DOHH2 (cell line): Measurements from ENCODE around the gene HSPB7.
"Not testable (repeated sequence)": the region's sequence is repeated elsewhere in the genome, so short reads cannot be mapped to it uniquely, and the experiment has no call there.

Experiments
- H3F3A ChIP-seq: fragments of 200-600 bp; sonication (generic), shearing (Covaris generic); 2 replicates; pipeline ENCODE4 v1.6.0; 2016; ENCODE audit warnings: antibody characterized with exemption, mild to moderate bottlenecking; ENCODE audit not compliant: control insufficient read depth, insufficient read depth
- H3K27ac ChIP-seq: fragments of 200-600 bp; sonication (generic); 2 replicates; pipeline ENCODE4 v1.5.1; 2014; ENCODE audit warnings: low read depth, mild to moderate bottlenecking, low read length, moderate library complexity
- H3K27me3 ChIP-seq: fragments of 200-600 bp; sonication (generic); 2 replicates; pipeline ENCODE4 v1.6.1; 2014; ENCODE audit warnings: mild to moderate bottlenecking, low read length, mixed read lengths; ENCODE audit not compliant: control insufficient read depth
- H3K36me3 ChIP-seq: fragments of 200-600 bp; sonication (generic); 2 replicates; pipeline ENCODE4 v1.6.1; 2014; ENCODE audit warnings: mild to moderate bottlenecking, low read length, moderate library complexity, mixed read lengths; ENCODE audit not compliant: control insufficient read depth
- H3K4me1 ChIP-seq: fragments of 200-600 bp; sonication (generic); 2 replicates; pipeline ENCODE4 v1.6.1; 2014; ENCODE audit warnings: mild to moderate bottlenecking, low read length, mixed read lengths; ENCODE audit not compliant: control insufficient read depth
- H3K4me2 ChIP-seq: fragments of 200-600 bp; sonication (generic); 2 replicates; pipeline ENCODE4 v1.6.0; 2014; ENCODE audit warnings: mild to moderate bottlenecking, low read length, moderate library complexity
- H3K4me3 ChIP-seq: fragments of 200-600 bp; sonication (generic); 2 replicates; pipeline ENCODE4 v1.5.1; 2014; ENCODE audit warnings: mild to moderate bottlenecking, low read length, mixed read lengths
- H3K79me2 ChIP-seq: fragments of 200-600 bp; sonication (generic); 2 replicates; pipeline ENCODE4 v1.6.1; 2014; ENCODE audit warnings: mild to moderate bottlenecking, low read length, mixed read lengths; ENCODE audit not compliant: control insufficient read depth
- H3K9me2 ChIP-seq: fragments of 200-600 bp; sonication (generic); replicated peaks from 2 replicates; pipeline ENCODE4 v1.6.1; 2014; ENCODE audit warnings: mild to moderate bottlenecking, low read length, mixed read lengths; ENCODE audit not compliant: control insufficient read depth
- H3K9me3 ChIP-seq: fragments of 200-600 bp; sonication (generic); 2 replicates; pipeline ENCODE4 v1.6.1; 2014; ENCODE audit warnings: antibody characterized with exemption, low read length, mixed read lengths; ENCODE audit not compliant: control insufficient read depth, insufficient read depth
- H4K20me1 ChIP-seq: fragments of 200-600 bp; sonication (generic); 2 replicates; pipeline ENCODE4 v1.6.0; 2014; ENCODE audit warnings: low read depth, mild to moderate bottlenecking, antibody characterized with exemption, low read length, moderate library complexity; ENCODE audit not compliant: control insufficient read depth, insufficient read depth
- EZH2phosphoT487 ChIP-seq: fragments of 200-600 bp; sonication (generic); IDR thresholded peaks from 2 replicates; pipeline ENCODE4 v1.6.1; 2017; ENCODE audit warnings: borderline replicate concordance, mild to moderate bottlenecking, antibody characterized with exemption, low read length, moderate library complexity, mixed read lengths
- TF ChIP-seq, protein P1 (sequence below): fragments of 200-600 bp; sonication (generic); IDR thresholded peaks from one replicate; pipeline ENCODE4 v1.5.1; 2014; ENCODE audit warnings: antibody characterized with exemption, mild to moderate bottlenecking, low read depth, low read length; ENCODE audit not compliant: poor library complexity, severe bottlenecking

HSPB7 gene

DNA sequence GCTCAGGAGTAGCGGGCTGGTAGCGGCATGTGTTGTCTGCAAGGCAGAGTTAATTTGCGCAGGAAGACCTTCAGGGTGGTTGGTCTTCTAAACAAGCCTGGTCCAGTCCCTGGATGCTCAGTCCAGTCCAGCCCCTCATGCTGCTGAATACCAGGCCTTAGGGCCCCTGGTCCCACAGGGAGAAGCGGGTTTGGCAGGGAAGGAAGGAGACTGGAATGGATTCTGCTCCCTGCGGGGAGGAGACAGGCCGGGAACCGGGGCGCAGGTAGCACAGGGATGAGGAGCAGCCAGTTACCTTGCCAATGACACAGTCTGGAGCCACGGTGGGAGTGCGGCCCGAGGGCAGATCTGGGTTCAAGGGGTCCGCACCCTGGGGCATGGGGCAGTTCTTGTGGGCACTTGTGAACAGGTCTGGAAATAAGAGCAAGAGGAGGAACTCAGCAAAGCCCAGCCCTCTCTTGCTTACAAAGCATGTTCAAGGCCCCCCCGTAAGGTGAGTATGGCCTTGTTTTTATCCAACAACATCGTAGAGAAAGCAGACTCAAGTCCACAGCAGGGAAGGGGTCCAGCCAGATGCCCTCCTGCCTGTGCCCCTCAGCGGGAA lies 45.5 kb upstream of the HSPB7 start:
- no peaks in the 10 kb centered on the region for H3K36me3 ChIP-seq
- H3K4me1 ChIP-seq = no peaks in the 10 kb centered on the region
- H3K4me2 ChIP-seq = no peak overlapping the region
- H3K9me3 ChIP-seq = no peaks in the 10 kb centered on the region
- no peak overlapping the region for H3K4me3 ChIP-seq
- H3K27me3 ChIP-seq = peaks cover 7% of the 10 kb centered on the region
- no peaks in the 10 kb centered on the region for H3F3A ChIP-seq
- TF ChIP-seq, protein P1, sequence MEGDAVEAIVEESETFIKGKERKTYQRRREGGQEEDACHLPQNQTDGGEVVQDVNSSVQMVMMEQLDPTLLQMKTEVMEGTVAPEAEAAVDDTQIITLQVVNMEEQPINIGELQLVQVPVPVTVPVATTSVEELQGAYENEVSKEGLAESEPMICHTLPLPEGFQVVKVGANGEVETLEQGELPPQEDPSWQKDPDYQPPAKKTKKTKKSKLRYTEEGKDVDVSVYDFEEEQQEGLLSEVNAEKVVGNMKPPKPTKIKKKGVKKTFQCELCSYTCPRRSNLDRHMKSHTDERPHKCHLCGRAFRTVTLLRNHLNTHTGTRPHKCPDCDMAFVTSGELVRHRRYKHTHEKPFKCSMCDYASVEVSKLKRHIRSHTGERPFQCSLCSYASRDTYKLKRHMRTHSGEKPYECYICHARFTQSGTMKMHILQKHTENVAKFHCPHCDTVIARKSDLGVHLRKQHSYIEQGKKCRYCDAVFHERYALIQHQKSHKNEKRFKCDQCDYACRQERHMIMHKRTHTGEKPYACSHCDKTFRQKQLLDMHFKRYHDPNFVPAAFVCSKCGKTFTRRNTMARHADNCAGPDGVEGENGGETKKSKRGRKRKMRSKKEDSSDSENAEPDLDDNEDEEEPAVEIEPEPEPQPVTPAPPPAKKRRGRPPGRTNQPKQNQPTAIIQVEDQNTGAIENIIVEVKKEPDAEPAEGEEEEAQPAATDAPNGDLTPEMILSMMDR = no peak
- TF ChIP-seq EZH2phosphoT487 = no peak
- H4K20me1 ChIP-seq = no peaks in the 10 kb centered on the region
- H3K9me2 ChIP-seq = no peaks in the 10 kb centered on the region
- no peak overlapping the region for H3K27ac ChIP-seq
- H3K79me2 ChIP-seq = no peaks in the 10 kb centered on the region

DNA sequence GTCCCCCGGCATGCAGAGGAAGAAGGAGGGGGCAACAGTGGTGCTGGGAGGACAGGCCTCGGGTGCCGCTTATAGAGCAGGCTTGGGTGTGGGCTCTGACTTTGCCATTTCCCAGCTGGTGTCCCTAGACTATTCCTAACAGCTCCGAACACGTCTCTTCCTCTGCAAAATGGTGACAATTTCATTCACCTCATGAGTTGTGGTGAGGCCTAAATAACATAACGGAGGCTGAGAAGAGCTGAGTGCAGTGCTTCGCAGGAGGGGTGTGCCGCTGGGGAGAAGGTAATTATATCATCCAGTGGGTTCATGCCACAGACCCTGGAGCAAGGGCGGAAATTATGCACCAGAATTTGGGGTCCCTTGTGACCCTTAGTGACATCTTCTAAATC lies 44.8 kb upstream of the HSPB7 start:
- H3K9me3 ChIP-seq, H4K20me1 ChIP-seq, H3K27ac ChIP-seq, H3K4me2 ChIP-seq, H3K27me3 ChIP-seq, H3K79me2 ChIP-seq, H3K9me2 ChIP-seq, H3K4me3 ChIP-seq, H3K36me3 ChIP-seq, H3K4me1 ChIP-seq, H3F3A ChIP-seq: not testable (repeated sequence)

DNA sequence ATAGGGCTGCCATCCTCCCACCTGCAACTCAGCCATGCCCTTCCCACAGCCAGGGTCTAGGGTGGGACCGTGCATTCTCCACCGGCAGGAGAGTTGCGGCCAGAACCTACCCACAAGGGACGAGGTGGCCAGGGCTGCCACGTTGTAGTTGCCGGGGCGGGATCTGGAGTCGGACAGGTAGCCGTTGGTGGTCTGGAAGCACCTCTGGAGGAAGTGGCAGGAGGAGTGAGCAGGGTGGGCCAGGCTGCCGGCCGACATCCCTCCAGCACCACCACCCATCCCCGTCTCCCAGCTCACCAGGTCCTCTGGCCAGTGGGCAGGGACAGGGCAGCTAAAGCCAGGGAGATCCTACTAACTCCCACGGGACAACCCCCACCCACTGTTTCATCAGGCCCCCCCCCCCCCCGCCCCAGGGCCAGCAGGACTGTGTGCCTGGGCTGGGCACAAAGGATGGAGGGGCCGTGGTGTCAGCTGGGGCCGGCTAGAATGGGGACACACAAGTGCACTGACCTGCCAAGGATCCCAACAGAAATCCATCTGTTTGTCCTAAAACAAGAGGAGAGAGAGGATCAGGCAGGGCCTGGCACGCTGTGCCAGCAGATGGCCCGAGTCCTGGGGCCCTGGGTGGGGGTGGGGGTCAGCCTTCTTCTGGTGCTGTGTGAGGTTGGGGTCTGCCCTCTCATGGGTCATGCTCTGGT lies 44.3 kb upstream of the HSPB7 start:
- not testable (repeated sequence) for H3K36me3 ChIP-seq, H3K9me3 ChIP-seq, H3K4me2 ChIP-seq, H4K20me1 ChIP-seq, H3K27ac ChIP-seq, H3K9me2 ChIP-seq, H3K4me1 ChIP-seq, H3K79me2 ChIP-seq, H3K4me3 ChIP-seq, H3F3A ChIP-seq, H3K27me3 ChIP-seq

DNA sequence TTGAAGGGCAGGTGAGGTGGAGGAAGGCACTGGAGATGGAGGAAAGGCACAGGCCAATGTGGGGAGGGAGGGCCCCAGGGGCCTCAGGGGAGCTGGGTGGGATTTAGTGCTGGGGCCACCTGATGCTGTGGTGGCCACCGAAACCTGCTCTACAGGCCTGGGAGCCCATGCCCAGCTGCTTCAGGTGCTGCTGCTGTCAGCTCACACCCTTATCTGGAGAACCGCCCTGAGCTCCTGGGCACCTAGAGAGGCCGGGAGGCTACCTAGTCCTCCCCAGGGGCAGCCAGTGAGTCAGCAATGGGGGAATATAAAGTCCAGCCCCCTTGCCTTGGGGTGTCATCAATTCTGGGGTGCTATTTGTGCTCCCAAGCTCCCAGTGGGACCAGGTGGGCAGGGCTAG lies 43.4 kb upstream of the HSPB7 start:
- no peaks in the 10 kb centered on the region for H3K4me1 ChIP-seq
- H3K9me3 ChIP-seq = no peaks in the 10 kb centered on the region
- no peak overlapping the region for H3K4me3 ChIP-seq
- no peak overlapping the region for H3K4me2 ChIP-seq
- no peaks in the 10 kb centered on the region for H3F3A ChIP-seq
- TF ChIP-seq, protein P1 = no peak
- no peak for TF ChIP-seq EZH2phosphoT487
- no peaks in the 10 kb centered on the region for H3K9me2 ChIP-seq
- H3K27ac ChIP-seq = no peak overlapping the region
- no peaks in the 10 kb centered on the region for H3K79me2 ChIP-seq
- H3K27me3 ChIP-seq = peaks cover 4% of the 10 kb centered on the region; the same call in 1 of the 2 replicates
- no peaks in the 10 kb centered on the region for H4K20me1 ChIP-seq
- H3K36me3 ChIP-seq = no peaks in the 10 kb centered on the region

DNA sequence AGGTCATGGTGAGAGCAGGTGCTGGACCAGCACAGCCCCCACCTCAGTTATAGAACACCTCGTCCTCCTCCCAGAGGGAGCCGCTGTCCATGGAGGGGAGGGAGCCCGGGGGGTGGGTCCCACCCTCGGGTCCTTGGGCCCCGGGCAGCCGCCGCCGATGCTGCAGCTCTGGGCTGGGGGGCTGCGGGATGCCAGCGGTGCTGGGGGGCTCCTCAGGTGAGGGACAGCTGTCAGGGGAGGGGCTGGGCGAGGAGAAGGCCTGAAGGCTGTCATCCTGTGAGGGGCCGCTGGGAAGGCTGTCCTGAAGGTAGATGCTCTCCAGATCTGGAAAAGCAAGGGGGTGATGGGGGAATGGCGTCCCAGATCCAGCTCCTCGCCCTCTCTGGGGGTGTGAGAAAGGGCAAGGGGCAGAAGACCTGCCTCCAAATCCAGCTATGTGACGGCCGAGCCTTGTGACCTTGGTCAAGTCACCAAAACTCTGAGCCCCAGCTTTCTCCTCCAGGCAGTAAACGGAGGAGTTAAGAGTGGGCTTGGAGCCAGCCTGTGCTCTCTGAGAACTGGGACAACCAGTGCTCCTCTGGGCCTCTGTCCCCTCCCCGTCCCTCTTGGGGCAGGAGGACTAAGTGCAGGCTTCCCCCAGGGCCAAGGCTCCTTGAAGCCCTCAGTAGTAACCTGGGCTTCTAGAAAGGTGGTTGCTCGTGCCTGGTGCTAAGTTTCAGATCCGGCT lies 40.7 kb upstream of the HSPB7 start:
- not testable (repeated sequence) for H4K20me1 ChIP-seq, H3K4me1 ChIP-seq, H3K27ac ChIP-seq, H3K27me3 ChIP-seq, H3K4me3 ChIP-seq, H3K4me2 ChIP-seq, H3K9me2 ChIP-seq, H3K9me3 ChIP-seq, H3K36me3 ChIP-seq, H3K79me2 ChIP-seq, H3F3A ChIP-seq

DNA sequence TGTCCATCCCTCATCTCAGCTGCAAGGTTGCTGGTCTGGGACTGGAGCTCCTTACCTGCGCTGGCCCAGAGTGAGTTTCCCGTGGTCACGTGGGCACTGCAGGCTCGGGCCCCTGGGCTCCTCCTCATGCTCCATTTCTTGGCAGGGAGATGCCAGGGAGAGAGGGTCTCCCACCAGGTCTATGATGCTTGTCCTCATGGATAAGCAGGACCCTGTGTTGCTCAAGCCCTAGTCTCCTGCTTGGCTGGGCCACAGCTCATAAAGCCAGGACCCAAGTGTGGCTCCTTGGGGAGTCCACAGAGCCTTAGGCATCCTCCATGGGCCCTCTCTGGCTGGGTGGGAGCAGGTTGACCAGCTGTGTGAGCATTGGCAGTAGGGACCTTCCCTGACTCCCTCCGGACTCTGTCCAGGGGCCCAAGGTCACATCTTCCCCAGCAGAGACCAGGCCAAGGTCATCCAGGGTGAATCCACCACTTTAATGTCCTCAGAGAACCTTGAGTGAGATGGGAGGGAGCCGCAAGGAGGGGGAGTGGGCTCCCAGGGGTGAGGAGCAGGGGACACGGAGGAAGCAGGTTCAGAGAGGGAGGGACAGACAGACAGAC lies 39.6 kb upstream of the HSPB7 start:
- H4K20me1 ChIP-seq, H3K4me1 ChIP-seq, H3K36me3 ChIP-seq, H3K9me2 ChIP-seq, H3K9me3 ChIP-seq, H3K4me3 ChIP-seq, H3K4me2 ChIP-seq, H3K27ac ChIP-seq, H3K79me2 ChIP-seq, H3F3A ChIP-seq, H3K27me3 ChIP-seq: not testable (repeated sequence)
